HFFc6 (cell line): ENCODE measurements around the gene ZDHHC22. TPM values are rescaled to one million over a fixed set of nuclear protein-coding genes. Genes with fewer than 3 reads are reported as not detected.
A peak's percentile ranks its signal among the peaks of the same experiment; 100 is the strongest.

Experiments
- DNase-seq: peaks from one replicate; pipeline ENCODE4 v3.0.0-alpha.2; 2018
- H3K27ac Mint-ChIP-seq: 2 replicates; pipeline ENCODE4 v1.8.0; 2020; ENCODE audit warnings: mild to moderate bottlenecking, mixed read lengths
- H3K27me3 Mint-ChIP-seq: 2 replicates; pipeline ENCODE4 v1.8.0; 2021; ENCODE audit warnings: mild to moderate bottlenecking, moderate library complexity, mixed read lengths; ENCODE audit not compliant: insufficient read depth
- H3K36me3 Mint-ChIP-seq: 2 replicates; pipeline ENCODE4 v1.8.0; 2021; ENCODE audit warnings: low read depth, mixed read lengths
- H3K4me1 Mint-ChIP-seq: 2 replicates; pipeline ENCODE4 v1.8.0; 2020; ENCODE audit warnings: low read depth, mixed read lengths
- H3K4me3 Mint-ChIP-seq: 2 replicates; pipeline ENCODE4 v1.8.0; 2020; ENCODE audit warnings: mild to moderate bottlenecking, moderate library complexity, mixed read lengths
- H3K9me3 Mint-ChIP-seq: 2 replicates; pipeline ENCODE4 v1.8.0; 2020; ENCODE audit warnings: mild to moderate bottlenecking, mixed read lengths
- CTCF ChIP-seq: fragments of 200-600 bp; sonication (generic); IDR thresholded peaks from 2 replicates; pipeline ENCODE4 v1.5.0; 2021; ENCODE audit warnings: antibody characterized with exemption, mild to moderate bottlenecking
- long read RNA-seq: library from polyadenylated mRNA; unstranded; transcript quantifications from one replicate; pipeline ENCODE4 v2.0.0, GENCODE V29; 2019
- total RNA-seq, 6 experiments: library from RNA; stranded (reverse); fragmentation: NEBNext Ultra II Directional; extraction: Animal tissue kit (Norgen Biotek cat#: 25700); gene quantifications; 2 replicates in 1 of 6; 3 replicates in 5 of 6; pipeline ENCODE4 v1.2.3, GENCODE V29; 2021

The ZDHHC22 gene
- total RNA-seq, result not detected
- long read RNA-seq, result 0 reads

- Mint-ChIP-seq H3K36me3 (no peaks in the 10 kb centered on the region), H3K4me1 (peaks cover 7% of the 10 kb centered on the region; the same call in 1 of the 2 replicates), H3K27ac (no peak within 1 kb of the TSS), H3K9me3 (no peaks in the 10 kb centered on the region), H3K27me3 (peaks cover 46% of the 10 kb centered on the region), H3K4me3 (peak within 1 kb of the TSS; percentile 48; the same call in 1 of the 2 replicates)
- no peak for DNase-seq
- TF ChIP-seq CTCF, result peak; percentile 68
Observed at GRCh38 chr14:77141214-77142004, at the start of gene ZDHHC22. Gene ZDHHC22, minus strand, starts transcription at chr14:77141791. Its CDS starts 2,053 bp downstream, at chr14:77139738.

GRCh38 chr14:77190977-77191376 is 49.4 kb upstream of the ZDHHC22 start:
- 0 out of 2 replicates have a peak, but pooled peaks cover 5% of the 10 kb centered on the region for H3K4me1 Mint-ChIP-seq
- TF ChIP-seq CTCF, result peak; percentile 23; the same call in 1 of the 2 replicates
- no peak overlapping the region for H3K27ac Mint-ChIP-seq
- peaks cover 32% of the 10 kb centered on the region for H3K27me3 Mint-ChIP-seq
- H3K36me3 Mint-ChIP-seq, result no peaks in the 10 kb centered on the region
- no peak for DNase-seq
- H3K9me3 Mint-ChIP-seq, result no peaks in the 10 kb centered on the region
- H3K4me3 Mint-ChIP-seq, result no peak overlapping the region

- TF ChIP-seq CTCF, result no peak
- H3K36me3 Mint-ChIP-seq, result no peaks in the 10 kb centered on the region
- H3K4me3 Mint-ChIP-seq, result no peak overlapping the region
- H3K27ac Mint-ChIP-seq, result no peak overlapping the region
- 0 out of 2 replicates have a peak, but pooled peaks cover 5% of the 10 kb centered on the region for H3K4me1 Mint-ChIP-seq
- H3K9me3 Mint-ChIP-seq, result no peaks in the 10 kb centered on the region
- H3K27me3 Mint-ChIP-seq, result peaks cover 26% of the 10 kb centered on the region
- DNase-seq, result no peak
Observed at GRCh38 chr14:77189479-77189878, 47.9 kb upstream of the ZDHHC22 start.

GRCh38 chr14:77187649-77188012 is 46.0 kb upstream of the ZDHHC22 start:
- no peaks in the 10 kb centered on the region for H3K9me3 Mint-ChIP-seq
- H3K27ac Mint-ChIP-seq, result no peak overlapping the region
- no peak overlapping the region for H3K4me3 Mint-ChIP-seq
- peaks cover 22% of the 10 kb centered on the region for H3K27me3 Mint-ChIP-seq
- DNase-seq, result no peak
- TF ChIP-seq CTCF, result no peak
- H3K36me3 Mint-ChIP-seq, result no peaks in the 10 kb centered on the region
- H3K4me1 Mint-ChIP-seq, result 0 out of 2 replicates have a peak, but pooled peaks cover 5% of the 10 kb centered on the region

- Mint-ChIP-seq H3K9me3 (no peaks in the 10 kb centered on the region), H3K27ac (no peak overlapping the region), H3K4me3 (no peak overlapping the region), H3K36me3 (no peaks in the 10 kb centered on the region), H3K4me1 (0 out of 2 replicates have a peak, but pooled peaks cover 5% of the 10 kb centered on the region), H3K27me3 (peaks cover 21% of the 10 kb centered on the region)
- DNase-seq, result no peak
- no peak for TF ChIP-seq CTCF
Observed at GRCh38 chr14:77186911-77187648, 45.5 kb upstream of the ZDHHC22 start.
